ENCODE data around the gene HSF4.

HSF4 gene

DNA sequence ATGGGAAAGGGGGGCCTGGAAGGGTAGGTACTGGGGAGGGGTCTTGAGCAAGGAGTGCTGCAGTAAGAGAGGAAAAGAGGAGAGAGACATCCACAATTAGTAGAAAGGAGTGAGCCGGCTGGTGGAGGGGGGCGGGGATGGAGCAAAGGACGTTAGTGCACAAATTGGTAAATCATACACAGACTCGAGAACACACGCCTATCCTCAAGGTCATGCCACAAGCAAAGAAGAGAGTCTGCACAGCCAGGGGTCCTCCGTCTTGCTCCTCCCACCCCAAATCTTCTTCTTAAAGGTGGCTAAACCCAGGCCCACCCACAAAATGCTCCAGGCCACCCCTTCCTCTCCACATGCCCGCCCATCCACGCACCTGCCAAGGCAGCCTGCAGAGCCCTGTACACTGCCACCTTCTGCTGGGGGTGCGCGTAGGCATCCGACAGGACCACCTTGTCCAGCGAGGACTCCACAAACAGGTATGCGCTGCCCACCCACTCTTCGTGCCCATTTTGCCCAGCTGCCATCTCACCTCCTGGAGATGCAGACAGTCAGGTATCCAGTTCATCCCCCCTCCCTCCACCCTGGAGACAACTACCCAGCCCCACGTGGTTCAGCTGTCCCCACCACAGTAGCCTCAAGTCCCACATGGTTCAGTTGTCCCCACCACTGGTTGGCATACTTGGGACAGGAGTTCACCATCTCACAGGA is 8.3 kb upstream of the HSF4 start:
- H3K4me3 ChIP-seq (ENCODE audit: low read depth, low read length): no peak overlapping the region
- TF ChIP-seq, protein P1, sequence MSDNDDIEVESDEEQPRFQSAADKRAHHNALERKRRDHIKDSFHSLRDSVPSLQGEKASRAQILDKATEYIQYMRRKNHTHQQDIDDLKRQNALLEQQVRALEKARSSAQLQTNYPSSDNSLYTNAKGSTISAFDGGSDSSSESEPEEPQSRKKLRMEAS (IDR thresholded peaks at IDR 0.05; ENCODE audit: low read depth, low read length): 0 out of 2 replicates have a peak, but pooled peaks have one; percentile 5
- TF ChIP-seq MYC (IDR thresholded peaks at IDR 0.05; ENCODE audit: low read depth, low read length) (no peak), POLR2A (IDR thresholded peaks at IDR 0.05; ENCODE audit: extremely low read depth, insufficient read length) (no peak)
- TF ChIP-seq, protein P2, sequence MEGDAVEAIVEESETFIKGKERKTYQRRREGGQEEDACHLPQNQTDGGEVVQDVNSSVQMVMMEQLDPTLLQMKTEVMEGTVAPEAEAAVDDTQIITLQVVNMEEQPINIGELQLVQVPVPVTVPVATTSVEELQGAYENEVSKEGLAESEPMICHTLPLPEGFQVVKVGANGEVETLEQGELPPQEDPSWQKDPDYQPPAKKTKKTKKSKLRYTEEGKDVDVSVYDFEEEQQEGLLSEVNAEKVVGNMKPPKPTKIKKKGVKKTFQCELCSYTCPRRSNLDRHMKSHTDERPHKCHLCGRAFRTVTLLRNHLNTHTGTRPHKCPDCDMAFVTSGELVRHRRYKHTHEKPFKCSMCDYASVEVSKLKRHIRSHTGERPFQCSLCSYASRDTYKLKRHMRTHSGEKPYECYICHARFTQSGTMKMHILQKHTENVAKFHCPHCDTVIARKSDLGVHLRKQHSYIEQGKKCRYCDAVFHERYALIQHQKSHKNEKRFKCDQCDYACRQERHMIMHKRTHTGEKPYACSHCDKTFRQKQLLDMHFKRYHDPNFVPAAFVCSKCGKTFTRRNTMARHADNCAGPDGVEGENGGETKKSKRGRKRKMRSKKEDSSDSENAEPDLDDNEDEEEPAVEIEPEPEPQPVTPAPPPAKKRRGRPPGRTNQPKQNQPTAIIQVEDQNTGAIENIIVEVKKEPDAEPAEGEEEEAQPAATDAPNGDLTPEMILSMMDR (IDR thresholded peaks at IDR 0.05; ENCODE audit: low read depth, low read length): no peak
- no peak for DNase-seq (ENCODE audit: low read depth)

DNA sequence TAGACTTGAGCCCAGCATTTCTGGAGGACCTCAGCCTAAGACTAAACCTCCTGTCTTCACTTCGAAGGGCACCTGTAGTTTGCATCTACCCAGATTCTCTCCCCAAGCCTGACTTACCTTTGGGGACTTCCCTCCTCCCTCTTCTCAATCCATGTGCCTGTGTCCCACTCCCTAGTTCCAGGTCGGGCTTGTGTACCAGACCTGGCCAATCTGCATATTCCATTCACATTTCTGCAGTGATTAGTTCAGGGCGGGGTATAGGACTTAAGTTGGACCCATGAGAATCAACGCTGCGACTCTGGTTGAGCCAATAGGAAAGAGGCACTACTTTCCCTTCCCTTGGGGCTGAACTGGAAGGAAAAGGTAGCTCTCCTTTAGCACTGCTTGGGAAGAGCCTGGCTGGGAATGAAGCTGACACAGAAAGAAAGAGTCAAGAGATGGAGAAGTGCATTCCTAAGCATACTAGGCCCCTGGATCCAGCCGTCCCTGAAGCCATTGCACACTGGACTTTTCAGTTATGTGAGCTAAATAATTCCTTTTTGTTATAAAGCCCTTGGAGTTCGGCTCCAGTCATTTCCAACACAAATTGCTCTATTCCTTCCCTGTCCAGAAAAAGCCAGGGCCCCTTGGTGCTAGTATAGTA is 7.3 kb upstream of the HSF4 start:
- no peak for TF ChIP-seq MYC (IDR thresholded peaks at IDR 0.05; ENCODE audit: low read depth, low read length)
- TF ChIP-seq, protein P2 (IDR thresholded peaks at IDR 0.05; ENCODE audit: low read depth, low read length): no peak
- TF ChIP-seq, protein P1 (IDR thresholded peaks at IDR 0.05; ENCODE audit: low read depth, low read length): no peak
- H3K4me3 ChIP-seq (ENCODE audit: low read depth, low read length): no peak overlapping the region
- DNase-seq (ENCODE audit: low read depth): no peak

DNA sequence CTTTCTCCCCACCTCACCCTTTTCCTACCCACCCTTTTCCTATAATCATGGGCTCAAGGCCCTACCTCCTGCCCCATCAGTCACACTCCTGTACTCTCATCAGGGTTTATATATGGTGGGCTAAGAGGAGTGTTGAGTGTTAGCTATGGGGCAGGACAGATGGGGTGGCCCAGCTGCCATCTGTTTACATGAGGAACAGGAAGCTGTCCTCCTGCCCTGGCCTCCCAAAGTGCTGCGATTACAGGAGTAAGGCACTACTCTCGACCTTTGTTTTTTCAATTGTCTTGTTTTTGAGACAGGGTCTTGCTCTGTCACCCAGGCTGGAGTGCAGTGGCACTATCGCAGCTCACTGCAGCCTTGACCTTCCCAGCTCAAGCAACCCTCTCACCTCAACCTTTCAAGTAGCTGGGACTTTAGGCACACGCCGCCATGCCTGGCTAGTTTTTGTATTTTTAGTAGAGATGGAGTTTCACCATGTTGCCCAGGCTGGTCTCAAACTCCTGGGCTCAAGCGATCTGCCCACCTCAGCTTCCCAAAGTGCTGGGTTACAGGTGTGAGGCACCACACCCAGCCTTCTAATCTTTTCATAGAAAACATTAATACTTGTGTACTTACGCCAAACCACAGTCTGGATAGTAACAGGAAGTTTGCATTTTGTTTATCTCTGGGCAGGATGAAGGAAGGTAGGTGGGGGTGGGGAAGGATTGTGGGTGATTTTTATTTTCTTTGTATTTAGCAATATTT is 6.5 kb upstream of the HSF4 start:
- no peak overlapping the region for H3K4me3 ChIP-seq (ENCODE audit: low read depth, low read length)
- TF ChIP-seq POLR2A (IDR thresholded peaks at IDR 0.05; ENCODE audit: extremely low read depth, insufficient read length) (no peak), MYC (IDR thresholded peaks at IDR 0.05; ENCODE audit: low read depth, low read length) (no peak)
- TF ChIP-seq, protein P2 (IDR thresholded peaks at IDR 0.05; ENCODE audit: low read depth, low read length): no peak
- TF ChIP-seq, protein P1 (IDR thresholded peaks at IDR 0.05; ENCODE audit: low read depth, low read length): no peak
- DNase-seq (ENCODE audit: low read depth): no peak

DNA sequence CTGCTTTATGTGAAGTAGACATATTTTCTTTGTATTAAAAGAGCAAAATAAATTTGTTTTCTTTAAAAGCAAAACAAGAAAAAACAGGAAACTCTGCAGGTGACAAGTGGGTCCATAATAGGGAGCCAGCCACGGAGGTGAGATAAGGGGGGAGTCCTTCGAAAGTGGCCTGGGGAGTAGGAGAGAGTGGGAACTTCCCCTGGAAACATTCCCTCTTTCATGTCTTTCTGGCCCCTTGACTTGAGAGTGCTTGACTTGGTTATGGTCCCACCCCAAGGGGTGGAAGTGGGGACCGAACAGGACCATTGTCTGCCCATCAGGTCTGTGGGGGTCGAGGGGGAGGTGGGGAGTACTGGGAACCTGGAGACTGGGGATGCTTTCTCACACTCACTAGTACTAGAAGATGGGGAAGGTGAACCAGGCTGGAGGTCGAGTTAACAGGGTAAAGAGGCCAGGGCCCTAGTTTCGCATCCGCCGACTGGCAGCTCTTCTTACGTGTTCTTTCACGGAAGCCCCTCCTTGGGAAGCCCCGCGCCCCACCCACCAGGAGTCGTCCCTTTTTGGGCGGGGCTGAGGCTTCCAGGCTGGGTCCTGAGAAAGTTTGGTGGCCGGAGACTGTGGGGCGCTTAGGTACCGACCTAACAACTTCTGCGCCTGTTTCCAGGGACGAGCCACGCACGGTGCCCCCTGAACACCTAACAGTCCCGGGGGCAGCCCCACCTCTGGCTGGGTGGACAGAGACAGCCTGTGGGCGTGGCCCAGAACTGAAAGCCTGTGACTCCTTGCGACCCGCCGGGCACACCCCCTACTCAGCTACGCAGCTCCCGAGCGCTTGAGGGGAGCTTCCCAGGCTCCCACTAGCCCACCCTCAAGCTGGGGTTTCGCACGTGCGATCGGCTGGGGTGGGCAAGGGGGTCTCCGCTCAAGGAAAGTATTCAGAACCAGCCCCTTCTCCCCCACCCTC is 5.6 kb upstream of the HSF4 start:
- peak overlapping the region; percentile 75 for H3K4me3 ChIP-seq (ENCODE audit: low read depth, low read length)
- DNase-seq (ENCODE audit: low read depth): no peak

More for the DNA sequence above, 5.6 kb upstream of the HSF4 start:
- TF ChIP-seq POLR2A (IDR thresholded peaks at IDR 0.05; ENCODE audit: extremely low read depth, insufficient read length): no peak
- TF ChIP-seq, protein P1 (IDR thresholded peaks at IDR 0.05; ENCODE audit: low read depth, low read length): no peak
- no peak for TF ChIP-seq MYC (IDR thresholded peaks at IDR 0.05; ENCODE audit: low read depth, low read length)
- TF ChIP-seq, protein P2 (IDR thresholded peaks at IDR 0.05; ENCODE audit: low read depth, low read length): no peak
